Measurements from ENCODE around the gene MAP4K2. TPM values are rescaled to one million over a fixed set of nuclear protein-coding genes. Genes with fewer than 3 reads are reported as not detected.

MAP4K2 gene
- total and polyA plus RNA-seq, 2 of the 13 experiments (the other 11 are each of a cell fraction or from before 2014, with no cell fraction given): 8.3 to 17.6 TPM

DNA sequence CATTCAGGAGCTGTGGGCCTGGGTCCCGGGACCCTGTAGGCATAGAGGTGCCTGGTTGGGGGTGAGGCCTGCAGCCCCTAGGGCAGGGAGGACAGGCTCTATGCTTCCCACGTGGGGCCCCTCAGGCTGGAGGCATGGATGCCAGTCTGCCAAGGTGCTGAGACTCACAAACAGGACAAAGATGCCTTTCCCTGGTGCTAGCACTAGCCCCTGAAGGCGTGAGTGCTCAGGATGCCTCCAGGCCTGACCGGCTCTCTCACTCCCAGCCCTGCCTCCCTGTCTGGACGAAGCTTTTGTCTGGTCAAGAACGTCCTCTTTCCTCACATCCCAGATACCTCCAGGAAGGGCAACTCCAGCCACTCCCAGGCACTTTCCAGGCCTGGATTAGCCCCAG, 39.3 kb upstream of the MAP4K2 start:
- no peak for DNase-seq (ENCODE audit: low spot score)
- peak overlapping the region; percentile 44; the same call in 1 of the 2 replicates for H3K9ac ChIP-seq (ENCODE audit: insufficient read depth, low read depth, low read length)
- peak overlapping the region in 1 of 3 experiments; percentile 84; a peak in 1 of 6 replicates for H3K4me3 ChIP-seq (replicated peaks in 1 of 3; ENCODE audit: insufficient read depth in 1 of 3, low read depth in 2 of 3, low read length in 3 of 3)
- H3K36me3 ChIP-seq (replicated peaks in 1 of 2; ENCODE audit: control insufficient read depth in 1 of 2, insufficient read depth in 2 of 2, low read length in 2 of 2): no peaks in the 10 kb centered on the region
- ATAC-seq: no peak
- no peaks in the 10 kb centered on the region for H3K9me3 ChIP-seq (ENCODE audit: low read length)
- no peaks in the 10 kb centered on the region; a peak in 2 of 5 replicates for H3K27me3 ChIP-seq (ENCODE audit: control insufficient read depth in 1 of 2, insufficient read depth in 2 of 2, low read length in 2 of 2)
- H3K27ac ChIP-seq (ENCODE audit: extremely low read length, insufficient read depth, low read length): peak overlapping the region; percentile 15
- in situ Hi-C loops (cut with HindIII; ENCODE audit: extremely low pct_ligation_motif_present, low pct_unique_long_range_greater_than_20kb): loop anchor here (5.0 kb wide), 1 partner anchor 40 kb away; the partner anchor contains the start of gene MAP4K2
- 77% methylated on average over 4 of the region's 6 CpGs for WGBS (ENCODE audit: low lambda C conversion rate)
- no peaks in the 10 kb centered on the region for H4K20me1 ChIP-seq (ENCODE audit: insufficient read depth, low read length)
- ChIA-PET CTCF (ENCODE audit: low intra/inter-chr PET ratio, low total read pairs) (interaction anchor here (0.5 to 1.9 kb wide), 2 partner anchors 11 to 52 kb away, joined by 3 to 8 read pairs; no protein-coding TSS in a partner anchor), POLR2A (interaction anchor here (1.0 to 2.5 kb wide), 7 partner anchors 8 to 172 kb away, joined by 3 to 6 read pairs (median 5); partner anchors contain the start of genes ARL2 and MAP4K2)
- BruUV-seq (replicated peaks): no TSS peak
- no peak for FAIRE-seq
- H3K79me2 ChIP-seq (ENCODE audit: insufficient read depth, low read length): no peaks in the 10 kb centered on the region
- H2AFZ ChIP-seq (ENCODE audit: low read length): no peak overlapping the region
- intact Hi-C loops (cut with micrococcal nuclease; ENCODE audit: unreplicated experiment): loop anchor here (10.0 kb wide), 1 partner anchor 58 kb away; no protein-coding TSS in a partner anchor
- H3K4me2 ChIP-seq (ENCODE audit: low read depth, low read length): peak overlapping the region; percentile 99
- peaks cover 51% of the 10 kb centered on the region for H3K4me1 ChIP-seq (ENCODE audit: insufficient read depth, low read length)
- TF ChIP-seq EZH2 (conservative IDR thresholded peaks at IDR 0.05; ENCODE audit: low read depth, low read length) (no peak), GABPB1 (CRISPR knock-in tag; IDR thresholded peaks at IDR 0.05) (0 out of 2 replicates have a peak, but pooled peaks have one; percentile 17), FOXO4 (CRISPR knock-in tag; conservative IDR thresholded peaks at IDR 0.05) (no peak), ZNF563 (CRISPR knock-in tag; IDR thresholded peaks at IDR 0.05) (0 out of 2 replicates have a peak, but pooled peaks have one; percentile 2), KMT2A (CRISPR knock-in tag; IDR thresholded peaks at IDR 0.05) (no peak), ATF5 (CRISPR knock-in tag; IDR thresholded peaks at IDR 0.05; ENCODE audit: low read depth) (no peak), ZSCAN21 (CRISPR knock-in tag; IDR thresholded peaks at IDR 0.05; ENCODE audit: borderline replicate concordance) (peak; percentile 27; the same call in 1 of the 2 replicates), MYC (CRISPR knock-in tag; IDR thresholded peaks at IDR 0.05; ENCODE audit: borderline replicate concordance) (0 out of 2 replicates have a peak, but pooled peaks have one; percentile 11), ZNF253 (CRISPR knock-in tag; IDR thresholded peaks at IDR 0.05; ENCODE audit: borderline replicate concordance) (0 out of 2 replicates have a peak, but pooled peaks have one; percentile 36), GLMP (CRISPR knock-in tag; IDR thresholded peaks at IDR 0.05; ENCODE audit: borderline replicate concordance) (no peak), ZNF232 (CRISPR knock-in tag; IDR thresholded peaks at IDR 0.05; ENCODE audit: borderline replicate concordance) (no peak), THAP11 (CRISPR knock-in tag; IDR thresholded peaks at IDR 0.05) (no peak), SP1 (IDR thresholded peaks at IDR 0.05) (no peak), SP1 (CRISPR knock-in tag; IDR thresholded peaks at IDR 0.05) (no peak)
- TF ChIP-seq, protein P1, sequence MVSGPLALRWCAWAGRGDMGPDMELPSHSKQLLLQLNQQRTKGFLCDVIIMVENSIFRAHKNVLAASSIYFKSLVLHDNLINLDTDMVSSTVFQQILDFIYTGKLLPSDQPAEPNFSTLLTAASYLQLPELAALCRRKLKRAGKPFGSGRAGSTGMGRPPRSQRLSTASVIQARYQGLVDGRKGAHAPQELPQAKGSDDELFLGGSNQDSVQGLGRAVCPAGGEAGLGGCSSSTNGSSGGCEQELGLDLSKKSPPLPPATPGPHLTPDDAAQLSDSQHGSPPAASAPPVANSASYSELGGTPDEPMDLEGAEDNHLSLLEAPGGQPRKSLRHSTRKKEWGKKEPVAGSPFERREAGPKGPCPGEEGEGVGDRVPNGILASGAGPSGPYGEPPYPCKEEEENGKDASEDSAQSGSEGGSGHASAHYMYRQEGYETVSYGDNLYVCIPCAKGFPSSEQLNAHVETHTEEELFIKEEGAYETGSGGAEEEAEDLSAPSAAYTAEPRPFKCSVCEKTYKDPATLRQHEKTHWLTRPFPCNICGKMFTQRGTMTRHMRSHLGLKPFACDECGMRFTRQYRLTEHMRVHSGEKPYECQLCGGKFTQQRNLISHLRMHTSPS (CRISPR knock-in tag; IDR thresholded peaks at IDR 0.05; ENCODE audit: low read depth): no peak
- TF ChIP-seq, protein P2, sequence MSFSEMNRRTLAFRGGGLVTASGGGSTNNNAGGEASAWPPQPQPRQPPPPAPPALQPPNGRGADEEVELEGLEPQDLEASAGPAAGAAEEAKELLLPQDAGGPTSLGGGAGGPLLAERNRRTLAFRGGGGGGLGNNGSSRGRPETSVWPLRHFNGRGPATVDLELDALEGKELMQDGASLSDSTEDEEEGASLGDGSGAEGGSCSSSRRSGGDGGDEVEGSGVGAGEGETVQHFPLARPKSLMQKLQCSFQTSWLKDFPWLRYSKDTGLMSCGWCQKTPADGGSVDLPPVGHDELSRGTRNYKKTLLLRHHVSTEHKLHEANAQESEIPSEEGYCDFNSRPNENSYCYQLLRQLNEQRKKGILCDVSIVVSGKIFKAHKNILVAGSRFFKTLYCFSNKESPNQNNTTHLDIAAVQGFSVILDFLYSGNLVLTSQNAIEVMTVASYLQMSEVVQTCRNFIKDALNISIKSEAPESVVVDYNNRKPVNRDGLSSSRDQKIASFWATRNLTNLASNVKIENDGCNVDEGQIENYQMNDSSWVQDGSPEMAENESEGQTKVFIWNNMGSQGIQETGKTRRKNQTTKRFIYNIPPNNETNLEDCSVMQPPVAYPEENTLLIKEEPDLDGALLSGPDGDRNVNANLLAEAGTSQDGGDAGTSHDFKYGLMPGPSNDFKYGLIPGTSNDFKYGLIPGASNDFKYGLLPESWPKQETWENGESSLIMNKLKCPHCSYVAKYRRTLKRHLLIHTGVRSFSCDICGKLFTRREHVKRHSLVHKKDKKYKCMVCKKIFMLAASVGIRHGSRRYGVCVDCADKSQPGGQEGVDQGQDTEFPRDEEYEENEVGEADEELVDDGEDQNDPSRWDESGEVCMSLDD (CRISPR knock-in tag; IDR thresholded peaks at IDR 0.05; ENCODE audit: borderline replicate concordance): no peak
